GM04504 (cell line): ENCODE data around the gene NACC2.

Experiments
- DNase-seq: peaks from one replicate; pipeline ENCODE4 v3.0.0-alpha.2; 2012; ENCODE audit warnings: low read depth

NACC2 gene

DNA sequence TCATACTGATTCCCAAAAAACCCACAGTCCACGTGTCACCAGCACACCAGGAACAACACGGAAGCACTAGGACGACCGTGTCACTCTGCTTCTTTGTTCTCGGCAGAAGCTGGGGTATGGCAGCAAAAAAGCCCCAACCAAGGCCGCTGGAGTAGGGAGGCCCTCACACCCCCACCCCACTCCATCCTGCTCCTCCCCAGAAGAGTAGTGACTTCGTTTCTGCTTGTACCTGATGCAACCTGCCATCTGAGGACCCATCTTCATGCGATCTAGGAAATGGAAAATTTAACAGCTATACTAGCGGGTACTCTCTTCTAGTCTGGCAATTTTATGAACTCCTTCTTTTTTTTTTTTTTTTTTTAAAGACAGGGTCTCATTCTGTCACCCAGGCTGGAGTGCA is 137.7 kb downstream of the NACC2 start:
- DNase-seq, result no peak

- no peak for DNase-seq
Measured at GRCh38 chr9:135956802-135957174, 138.3 kb downstream of the NACC2 start.
